GM19239 (cell line): ENCODE data around the gene MARCO.
"Not testable (repeated sequence)": the region's sequence is repeated elsewhere in the genome, so short reads cannot be mapped to it uniquely, and the experiment has no call there.

Experiments
- DNase-seq: peaks from one replicate; pipeline ENCODE4 v3.0.0; 2011; ENCODE audit warnings: low spot score; ENCODE audit not compliant: insufficient read length
- FAIRE-seq: peaks from 2 replicates; lab custom pipeline; 2011; peaks lifted over from hg19 to GRCh38; lab: Jason Lieb, UNC

MARCO gene

GRCh38 chr2:119025762-119026351, 83.9 kb downstream of the MARCO start:
- DNase-seq (no peak), FAIRE-seq (no peak)

GRCh38 chr2:119026890-119027289, 84.9 kb downstream of the MARCO start:
- no peak for FAIRE-seq
- DNase-seq: no peak

GRCh38 chr2:119028327-119029174, 86.6 kb downstream of the MARCO start:
- no peak for FAIRE-seq
- no peak for DNase-seq

- no peak for DNase-seq
Measured at GRCh38 chr2:119029297-119029696, 87.3 kb downstream of the MARCO start.

GRCh38 chr2:119037922-119038321, 95.9 kb downstream of the MARCO start:
- FAIRE-seq, DNase-seq: not testable (repeated sequence)

More at GRCh38 chr2:119029297-119029696, 87.3 kb downstream of the MARCO start:
- no peak for FAIRE-seq

GRCh38 chr2:119040730-119041129, 98.7 kb downstream of the MARCO start:
- FAIRE-seq: no peak
- DNase-seq: no peak
